ENCODE results near the gene RAB1B.
"Not testable (repeated sequence)": the region's sequence is repeated elsewhere in the genome, so short reads cannot be mapped to it uniquely, and the experiment has no call there.

Gene RAB1B

DNA sequence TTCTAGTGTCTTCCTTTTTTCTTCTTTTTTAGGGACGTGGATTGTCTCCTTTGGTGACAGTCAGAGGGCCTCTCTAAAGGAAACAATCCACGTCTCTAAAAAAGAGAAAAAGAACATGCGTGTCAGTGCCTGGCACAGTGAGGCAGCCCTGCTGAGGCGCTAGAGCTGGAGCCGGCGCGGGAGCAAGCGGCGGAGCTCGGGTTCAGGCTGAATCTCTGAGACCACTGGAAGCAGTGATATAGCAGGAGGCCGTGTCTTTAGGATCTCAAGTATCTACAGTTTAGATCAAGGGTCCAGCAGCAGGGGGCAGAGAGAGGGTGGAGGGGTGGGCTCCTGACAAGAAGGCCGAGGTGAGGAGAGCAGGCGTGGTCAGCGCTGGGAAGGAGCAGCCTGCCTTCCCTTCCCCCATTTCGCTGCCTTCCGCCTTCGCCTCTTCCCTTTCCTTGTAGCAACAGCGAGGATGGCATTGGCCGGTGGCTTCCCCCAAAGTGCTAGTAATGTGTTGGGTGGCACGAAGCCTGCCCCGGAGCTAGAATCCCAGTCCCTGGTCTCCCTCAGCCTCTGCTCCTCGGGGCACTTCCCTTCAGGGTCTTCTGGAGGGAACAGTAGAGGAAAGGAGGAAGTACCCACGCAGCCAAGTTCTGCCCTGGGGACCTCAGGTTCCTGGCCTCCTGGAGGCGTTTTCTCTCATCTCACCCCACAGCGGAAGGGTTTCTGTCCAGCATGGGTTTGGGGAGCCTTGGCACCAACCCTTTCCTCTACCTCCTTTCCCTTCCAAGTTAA, 28.2 kb upstream of the RAB1B start:
- no peak for DNase-seq

- no peak for DNase-seq
These were observed 27.7 kb upstream of the RAB1B start for GRCh38 chr11:66240781-66241136.

GRCh38 chr11:66242095-66242765, 26.2 kb upstream of the RAB1B start:
- DNase-seq: no peak

GRCh38 chr11:66243782-66244535, 24.5 kb upstream of the RAB1B start:
- DNase-seq: no peak

- DNase-seq: no peak
These were observed 21.1 kb upstream of the RAB1B start for GRCh38 chr11:66247295-66247694.

GRCh38 chr11:66247801-66248200, 20.6 kb upstream of the RAB1B start:
- DNase-seq: no peak

GRCh38 chr11:66248903-66249302, 19.5 kb upstream of the RAB1B start:
- DNase-seq: no peak

DNA sequence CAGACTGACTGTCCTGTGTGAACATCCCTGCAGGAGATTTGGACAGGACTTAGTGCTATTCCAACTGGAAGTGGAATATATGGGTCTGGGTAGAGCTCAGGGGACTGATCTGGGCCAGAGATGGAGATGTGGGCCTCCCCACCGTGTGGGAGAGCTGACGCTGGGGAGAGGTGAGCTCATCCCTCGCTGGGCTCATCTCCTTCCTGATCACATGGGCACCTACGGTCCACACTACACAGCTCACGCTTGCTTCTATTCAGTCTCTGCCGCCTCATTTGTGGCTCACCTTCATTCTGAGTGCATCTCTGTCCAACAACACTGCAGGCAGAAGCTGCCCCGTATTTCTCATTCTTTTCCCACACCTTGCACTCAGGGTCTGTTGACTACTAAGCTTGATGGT, 16.6 kb upstream of the RAB1B start:
- no peak for DNase-seq

DNA sequence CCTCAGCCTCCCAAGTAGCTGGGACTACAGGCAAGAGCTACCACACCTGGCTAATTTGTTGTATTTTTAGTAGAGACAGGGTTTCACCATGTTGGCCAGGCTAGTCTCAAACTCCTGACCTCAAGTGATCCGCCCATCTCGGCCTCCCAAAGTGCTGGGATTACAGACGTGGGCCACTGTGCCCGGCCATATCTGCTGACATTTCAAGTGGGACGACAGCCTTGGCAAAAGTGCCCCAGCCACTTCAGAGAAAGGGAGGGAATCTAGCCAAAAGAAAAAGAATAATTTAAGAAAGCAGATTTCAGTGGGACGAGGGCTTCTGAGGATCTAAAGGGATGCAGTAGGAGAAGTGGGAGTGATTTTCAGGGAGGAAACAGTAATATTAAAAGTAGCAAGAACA, 15.4 kb upstream of the RAB1B start:
- not testable (repeated sequence) for DNase-seq

DNA sequence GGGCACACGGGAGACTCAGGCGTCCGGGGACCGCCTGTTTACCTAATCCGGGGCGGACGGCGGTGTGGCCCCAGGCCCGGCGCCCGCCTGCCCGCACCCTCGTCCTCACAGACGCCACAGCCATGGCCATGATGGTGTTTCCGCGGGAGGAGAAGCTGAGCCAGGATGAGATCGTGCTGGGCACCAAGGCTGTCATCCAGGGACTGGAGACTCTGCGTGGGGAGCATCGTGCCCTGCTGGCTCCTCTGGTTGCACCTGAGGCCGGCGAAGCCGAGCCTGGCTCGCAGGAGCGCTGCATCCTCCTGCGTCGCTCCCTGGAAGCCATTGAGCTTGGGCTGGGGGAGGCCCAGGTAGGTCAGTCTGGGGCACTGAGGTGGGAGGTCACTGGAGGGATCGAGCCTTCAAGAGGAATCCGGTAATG, 10.0 kb upstream of the RAB1B start:
- DNase-seq: no peak

DNA sequence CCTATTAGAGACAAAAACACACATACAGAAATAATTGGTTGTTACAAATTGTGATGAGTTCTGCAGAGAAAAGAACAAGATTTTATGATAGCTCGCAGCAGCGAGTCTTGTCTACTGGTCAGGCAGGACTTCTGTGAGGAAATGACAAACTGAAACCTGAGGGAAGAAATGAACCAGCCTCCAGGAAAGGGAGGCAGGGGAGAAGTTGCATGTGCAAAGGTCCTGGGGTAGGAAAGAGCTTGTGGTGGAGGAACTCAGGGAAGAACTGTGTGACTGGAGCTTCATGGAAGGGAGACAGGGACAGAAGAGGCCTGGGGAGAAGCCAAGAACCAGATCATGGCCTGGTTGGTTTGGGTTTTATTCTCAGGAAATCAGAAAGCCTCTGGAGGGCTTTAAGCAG, 9.2 kb upstream of the RAB1B start:
- DNase-seq: no peak

GRCh38 chr11:66259956-66260355, 8.5 kb upstream of the RAB1B start:
- no peak for DNase-seq

DNA sequence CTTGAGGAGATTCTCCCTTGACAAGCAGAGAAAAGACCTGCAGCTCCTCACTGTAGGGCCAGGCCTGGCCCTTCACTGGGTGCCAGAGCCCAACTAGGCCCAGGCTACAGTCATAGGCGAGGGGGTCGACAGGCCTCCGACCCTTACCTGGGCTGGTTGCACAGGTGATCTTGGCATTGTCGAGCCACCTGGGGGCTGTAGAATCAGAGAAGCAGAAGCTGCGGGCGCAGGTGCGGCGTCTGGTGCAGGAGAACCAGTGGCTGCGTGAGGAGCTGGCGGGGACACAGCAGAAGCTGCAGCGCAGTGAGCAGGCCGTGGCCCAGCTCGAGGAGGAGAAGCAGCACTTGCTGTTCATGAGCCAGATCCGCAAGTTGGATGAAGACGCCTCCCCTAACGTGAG, 6.9 kb upstream of the RAB1B start:
- DNase-seq: no peak

- DNase-seq: no peak
These were observed 6.2 kb upstream of the RAB1B start for GRCh38 chr11:66262191-66262590.

DNA sequence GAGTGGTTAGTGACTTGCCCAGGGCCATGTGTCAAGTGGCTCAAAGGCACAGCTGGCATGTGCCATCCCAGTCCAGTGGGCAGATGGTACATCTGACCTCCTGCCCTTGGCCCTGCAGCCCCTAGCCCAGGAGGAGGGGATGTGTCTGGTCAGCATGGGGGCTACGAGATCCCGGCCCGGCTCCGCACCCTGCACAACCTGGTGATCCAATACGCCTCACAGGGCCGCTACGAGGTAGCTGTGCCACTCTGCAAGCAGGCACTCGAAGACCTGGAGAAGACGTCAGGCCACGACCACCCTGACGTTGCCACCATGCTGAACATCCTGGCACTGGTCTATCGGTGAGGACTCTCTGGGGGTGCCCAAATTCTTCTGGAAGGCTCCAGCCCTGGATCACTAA, 5.7 kb upstream of the RAB1B start:
- DNase-seq: no peak

DNA sequence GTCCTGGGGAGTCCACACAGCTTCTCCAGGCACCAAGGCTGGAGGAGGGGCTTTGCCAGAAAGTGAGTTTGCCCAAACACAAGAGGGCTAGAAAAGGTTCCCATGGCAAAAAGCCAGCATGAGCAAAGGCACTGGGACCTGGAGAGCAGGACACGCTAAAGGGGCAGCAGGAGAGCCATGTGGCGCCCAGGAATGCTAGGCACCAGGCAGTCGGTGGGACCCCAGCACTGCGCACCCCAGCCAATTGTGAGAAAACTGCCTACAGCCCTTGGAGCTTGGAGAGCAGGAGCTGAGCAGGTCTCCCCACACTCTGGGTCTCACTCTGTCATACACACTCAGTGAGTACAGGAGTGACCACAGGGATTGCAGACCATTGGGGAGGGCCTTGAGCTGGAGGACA, 5.2 kb upstream of the RAB1B start:
- DNase-seq: no peak

DNA sequence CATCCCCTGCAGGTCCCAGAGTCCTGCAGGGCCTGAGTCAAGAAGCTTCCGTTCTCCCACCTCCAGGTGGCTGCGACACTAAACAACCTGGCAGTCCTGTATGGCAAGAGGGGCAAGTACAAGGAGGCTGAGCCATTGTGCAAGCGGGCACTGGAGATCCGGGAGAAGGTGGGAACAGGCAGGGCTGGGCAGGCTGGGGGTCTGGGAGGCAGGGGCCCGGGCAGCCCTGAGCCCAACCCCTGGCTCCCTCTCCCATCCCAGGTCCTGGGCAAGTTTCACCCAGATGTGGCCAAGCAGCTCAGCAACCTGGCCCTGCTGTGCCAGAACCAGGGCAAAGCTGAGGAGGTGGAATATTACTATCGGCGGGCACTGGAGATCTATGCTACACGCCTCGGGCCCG, 4.7 kb upstream of the RAB1B start:
- DNase-seq: no peak

DNA sequence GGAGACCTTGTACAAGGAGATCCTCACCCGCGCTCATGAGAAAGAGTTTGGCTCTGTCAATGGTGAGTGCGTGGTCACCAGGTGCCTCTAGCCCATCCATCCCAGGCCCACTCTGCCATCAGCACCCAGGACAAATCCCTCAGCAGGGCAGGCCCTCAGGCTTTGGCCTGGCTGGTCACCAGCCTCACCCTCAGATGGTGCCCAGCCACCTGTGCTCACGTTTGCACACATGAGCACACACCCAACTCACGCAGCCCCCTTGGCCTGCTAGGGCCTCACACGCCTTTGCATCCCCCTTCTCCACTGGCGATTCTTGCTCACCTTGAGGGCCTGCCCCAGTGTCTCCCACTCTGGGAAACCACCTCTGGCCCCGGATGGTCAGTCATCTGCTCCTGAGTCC, 4.1 kb upstream of the RAB1B start:
- DNase-seq: no peak

DNA sequence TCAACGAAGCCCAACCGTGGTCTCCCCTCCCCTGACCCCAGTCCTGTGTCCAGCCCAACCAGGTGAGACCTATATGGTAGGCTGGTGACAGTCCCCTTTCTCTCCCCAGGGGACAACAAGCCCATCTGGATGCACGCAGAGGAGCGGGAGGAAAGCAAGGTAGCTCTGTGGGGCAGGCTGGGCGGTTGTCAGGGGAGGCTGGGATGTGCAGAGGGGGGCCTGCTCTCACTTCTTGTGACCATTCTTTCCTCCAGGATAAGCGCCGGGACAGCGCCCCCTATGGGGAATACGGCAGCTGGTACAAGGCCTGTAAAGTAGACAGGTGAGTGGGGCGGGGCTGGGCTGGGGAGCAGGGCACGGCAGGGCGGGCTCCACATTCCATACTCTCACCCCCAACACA, 3.5 kb upstream of the RAB1B start:
- no peak for DNase-seq

GRCh38 chr11:66265531-66266377, 2.7 kb upstream of the RAB1B start:
- DNase-seq: no peak

GRCh38 chr11:66266378-66267038, 1.9 kb upstream of the RAB1B start:
- no peak for DNase-seq

GRCh38 chr11:66267039-66267378, 1.4 kb upstream of the RAB1B start:
- DNase-seq: no peak
